Activated CD4-positive, alpha-beta T cell treated with anti-CD3 and anti-CD28 coated beads for 36 hours (primary cell): ENCODE data around the gene DUSP16. TPM values are rescaled to one million over a fixed set of nuclear protein-coding genes. Genes with fewer than 3 reads are reported as not detected.
A peak's percentile ranks its signal among the peaks of the same experiment; 100 is the strongest.

Experiments
- ATAC-seq: fragments of 200-7000 bp; cut with Tn5 transposase; one replicate; pipeline ENCODE4 v1.10.0; 2021; ENCODE audit warnings: mild to moderate bottlenecking, moderate library complexity
- CTCF ChIA-PET: fragments of 350-600 bp; sonication (Branson Sonifier 250); formaldehyde crosslinking; loops from one replicate; lab custom pipeline; 2021; ENCODE audit warnings: antibody characterized with exemption; lab: Charles Lee
- POLR2A ChIA-PET: fragments of 350-600 bp; sonication (Branson Sonifier 250); formaldehyde crosslinking; loops from one replicate; lab custom pipeline; 2021; ENCODE audit warnings: antibody characterized with exemption, inconsistent platforms; lab: Charles Lee
- DNase-seq: peaks from one replicate; pipeline ENCODE4 v3.0.0-alpha.2; 2020
- H3K27ac Mint-ChIP-seq: one replicate; pipeline ENCODE4 v1.8.0; 2021; ENCODE audit warnings: mixed read lengths
- H3K27me3 Mint-ChIP-seq: one replicate; pipeline ENCODE4 v1.8.0; 2021; ENCODE audit warnings: mixed read lengths
- H3K36me3 Mint-ChIP-seq: one replicate; pipeline ENCODE4 v1.8.0; 2021; ENCODE audit warnings: low read depth, mixed read lengths
- H3K4me1 Mint-ChIP-seq: one replicate; pipeline ENCODE4 v1.8.0; 2021; ENCODE audit warnings: mixed read lengths
- H3K4me3 Mint-ChIP-seq: one replicate; pipeline ENCODE4 v1.8.0; 2021; ENCODE audit warnings: mild to moderate bottlenecking, moderate library complexity, mixed read lengths
- H3K9me3 Mint-ChIP-seq: one replicate; pipeline ENCODE4 v1.8.0; 2021; ENCODE audit warnings: low read depth, mixed read lengths
- intact Hi-C, 2 experiments: fragments of 100-400 bp; cut with DNase I in 1 of 2; cut with micrococcal nuclease in 1 of 2; formaldehyde crosslinking; loops; one replicate each; pipeline versions ENCODE4 v1.14.2 to v1.15.1; 2022 to 2024; cut with DNase I, micrococcal nuclease
- total RNA-seq, 2 experiments: library from RNA; stranded (reverse); gene quantifications; one replicate each; pipeline ENCODE4 v1.2.3, GENCODE V29; 2021

Gene DUSP16
- total RNA-seq, 2 experiments from 2014 or later: 39.3 to 40.4 TPM

DNA sequence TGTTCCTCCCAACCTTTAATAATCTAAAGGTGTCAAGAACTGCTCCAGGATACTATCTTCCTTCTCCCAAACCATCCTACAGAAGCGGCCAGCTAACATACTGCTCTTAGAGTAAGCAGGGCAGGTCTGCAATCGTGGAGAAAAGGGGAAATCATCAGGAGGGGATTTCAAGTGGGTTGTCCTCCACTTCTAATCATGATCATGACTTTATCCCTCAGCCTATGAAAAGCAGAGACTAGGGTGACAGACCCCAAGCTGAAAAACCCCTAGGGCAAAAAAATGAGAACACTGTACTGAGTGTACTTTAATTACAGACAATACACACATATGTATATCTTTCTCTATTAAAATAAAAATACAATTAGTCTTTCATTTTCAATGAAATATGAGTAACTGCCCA lies 13.9 kb downstream of the DUSP16 start:
- intact Hi-C loops: no loop called here
- ChIA-PET CTCF (interaction anchor here (1.1 to 1.8 kb wide), 2 partner anchors 13 to 16 kb away, joined by 4 to 7 read pairs; no protein-coding TSS in a partner anchor), POLR2A (interaction anchor here (0.7 kb wide), 1 partner anchor 10 kb away, joined by 4 read pairs; no protein-coding TSS in a partner anchor)
- DNase-seq (no peak), ATAC-seq (no peak)
- peaks cover 29% of the 10 kb centered on the region for H3K4me1 Mint-ChIP-seq
- H3K36me3 Mint-ChIP-seq: peaks cover 11% of the 10 kb centered on the region
- H3K27ac Mint-ChIP-seq: peak overlapping the region; percentile 20
- no peak overlapping the region for H3K4me3 Mint-ChIP-seq
- H3K27me3 Mint-ChIP-seq: no peaks in the 10 kb centered on the region
- H3K9me3 Mint-ChIP-seq: no peaks in the 10 kb centered on the region

GRCh38 chr12:12546314-12546772 lies 16.3 kb downstream of the DUSP16 start:
- H3K4me3 Mint-ChIP-seq: no peak overlapping the region
- H3K4me1 Mint-ChIP-seq: peaks cover 32% of the 10 kb centered on the region
- H3K27me3 Mint-ChIP-seq: no peaks in the 10 kb centered on the region
- H3K27ac Mint-ChIP-seq: no peak overlapping the region
- CTCF ChIA-PET: interaction anchor here (0.8 to 1.0 kb wide), 2 partner anchors 22 to 191 kb away, joined by 4 read pairs; no protein-coding TSS in a partner anchor
- ATAC-seq: no peak
- no peaks in the 10 kb centered on the region for H3K9me3 Mint-ChIP-seq
- H3K36me3 Mint-ChIP-seq: peaks cover 12% of the 10 kb centered on the region
- POLR2A ChIA-PET: no interaction called here
- intact Hi-C loops: no loop called here
- DNase-seq: no peak

- POLR2A ChIA-PET: no interaction called here
- Mint-ChIP-seq H3K4me1 (peaks cover 33% of the 10 kb centered on the region), H3K27ac (no peak overlapping the region), H3K27me3 (no peaks in the 10 kb centered on the region), H3K36me3 (peaks cover 15% of the 10 kb centered on the region), H3K4me3 (no peak overlapping the region), H3K9me3 (no peaks in the 10 kb centered on the region)
- no peak for DNase-seq
- intact Hi-C loops: no loop called here
- ATAC-seq: peak; percentile 49
- CTCF ChIA-PET: interaction anchor here (0.7 to 1.4 kb wide), 5 partner anchors 13 to 187 kb away, joined by 3 to 6 read pairs (median 3); partner anchors contain the start of gene BORCS5
These were observed 18.7 kb downstream of the DUSP16 start for GRCh38 chr12:12543959-12544358.

DNA sequence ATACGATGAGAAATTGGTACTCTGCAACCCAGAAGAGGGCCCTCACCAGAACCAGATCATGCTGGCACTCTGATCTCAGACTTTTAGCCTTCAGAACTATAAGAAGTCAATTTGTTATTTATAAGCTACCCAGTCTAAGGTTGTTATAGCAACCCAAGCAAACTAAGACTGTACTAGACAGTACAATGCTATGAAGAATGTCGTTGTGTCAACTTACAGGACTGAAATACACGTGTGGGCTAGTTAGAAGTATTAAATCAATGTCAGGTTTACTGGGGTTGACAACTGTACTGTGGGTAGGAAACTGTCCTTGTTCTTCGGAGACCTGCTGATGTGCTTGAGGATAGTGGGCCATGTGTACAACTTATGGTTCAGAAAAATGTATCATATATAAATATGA lies 19.7 kb downstream of the DUSP16 start:
- Mint-ChIP-seq H3K27me3 (no peaks in the 10 kb centered on the region), H3K27ac (no peak overlapping the region), H3K4me1 (peaks cover 26% of the 10 kb centered on the region), H3K4me3 (no peak overlapping the region), H3K9me3 (no peaks in the 10 kb centered on the region), H3K36me3 (peaks cover 15% of the 10 kb centered on the region)
- POLR2A ChIA-PET: no interaction called here
- DNase-seq (no peak), ATAC-seq (no peak)
- intact Hi-C loops: no loop called here
- CTCF ChIA-PET: interaction anchor here (0.8 to 1.4 kb wide), 2 partner anchors 12 to 166 kb away, joined by 3 read pairs; no protein-coding TSS in a partner anchor

DNA sequence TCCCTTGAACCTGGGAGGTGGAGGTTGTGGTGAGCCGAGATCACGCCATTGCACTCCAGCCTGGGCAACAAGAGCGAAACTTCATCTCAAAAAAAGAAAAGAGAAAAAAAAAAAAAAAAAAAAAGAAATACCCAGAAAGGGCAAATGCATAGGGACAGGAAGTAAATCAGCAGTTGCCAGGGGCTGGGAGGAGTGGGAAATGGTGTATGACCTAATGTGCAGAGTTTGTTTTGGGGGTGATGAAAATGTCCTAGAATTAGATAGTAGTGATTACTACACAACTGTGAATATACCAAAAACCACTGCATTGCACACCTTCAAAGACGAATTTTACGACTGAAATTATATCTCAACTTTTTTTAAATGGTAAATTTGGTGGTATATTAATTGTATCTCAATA lies 20.4 kb downstream of the DUSP16 start:
- Mint-ChIP-seq H3K9me3 (no peaks in the 10 kb centered on the region), H3K27ac (no peak overlapping the region), H3K4me1 (peaks cover 20% of the 10 kb centered on the region), H3K27me3 (no peaks in the 10 kb centered on the region), H3K4me3 (no peak overlapping the region), H3K36me3 (peaks cover 15% of the 10 kb centered on the region)
- ChIA-PET POLR2A (interaction anchor here (0.6 kb wide), 1 partner anchor 21 kb away, joined by 3 read pairs; no protein-coding TSS in a partner anchor), CTCF (no interaction called here)
- intact Hi-C loops: no loop called here
- no peak for DNase-seq
- ATAC-seq: no peak

GRCh38 chr12:12541782-12542181 lies 20.9 kb downstream of the DUSP16 start:
- H3K36me3 Mint-ChIP-seq: peaks cover 15% of the 10 kb centered on the region

GRCh38 chr12:12540261-12541013 lies 22.2 kb downstream of the DUSP16 start:
- intact Hi-C loops: no loop called here
- no peak overlapping the region for H3K4me3 Mint-ChIP-seq
- no peaks in the 10 kb centered on the region for H3K27me3 Mint-ChIP-seq
- peaks cover 15% of the 10 kb centered on the region for H3K36me3 Mint-ChIP-seq
- no peak for DNase-seq
- no peaks in the 10 kb centered on the region for H3K9me3 Mint-ChIP-seq
- peaks cover 24% of the 10 kb centered on the region for H3K4me1 Mint-ChIP-seq
- ATAC-seq: no peak
- POLR2A ChIA-PET: no interaction called here
- CTCF ChIA-PET: interaction anchor here (1.2 kb wide), 1 partner anchor 17 kb away, joined by 4 read pairs; no protein-coding TSS in a partner anchor
- H3K27ac Mint-ChIP-seq: peak overlapping the region; percentile 61

More at GRCh38 chr12:12541782-12542181, 20.9 kb downstream of the DUSP16 start:
- no peak overlapping the region for H3K27ac Mint-ChIP-seq
- ATAC-seq (no peak), DNase-seq (no peak)
- no peak overlapping the region for H3K4me3 Mint-ChIP-seq
- ChIA-PET CTCF (no interaction called here), POLR2A (interaction anchor here (0.6 kb wide), 1 partner anchor 22 kb away, joined by 3 read pairs; no protein-coding TSS in a partner anchor)
- no peaks in the 10 kb centered on the region for H3K27me3 Mint-ChIP-seq
- peaks cover 20% of the 10 kb centered on the region for H3K4me1 Mint-ChIP-seq
- H3K9me3 Mint-ChIP-seq: no peaks in the 10 kb centered on the region
- intact Hi-C loops: no loop called here

- CTCF ChIA-PET: interaction anchor here (0.7 to 1.2 kb wide), 3 partner anchors 16 to 151 kb away, joined by 3 to 4 read pairs (median 3); no protein-coding TSS in a partner anchor
- Mint-ChIP-seq H3K4me1 (peaks cover 32% of the 10 kb centered on the region), H3K27ac (no peak overlapping the region), H3K36me3 (peaks cover 15% of the 10 kb centered on the region), H3K27me3 (no peaks in the 10 kb centered on the region), H3K4me3 (no peak overlapping the region), H3K9me3 (no peaks in the 10 kb centered on the region)
- no peak for DNase-seq
- POLR2A ChIA-PET: no interaction called here
- intact Hi-C loops: no loop called here
- ATAC-seq: no peak
These were observed 23.4 kb downstream of the DUSP16 start for GRCh38 chr12:12539028-12539810.

GRCh38 chr12:12538535-12538934 lies 24.1 kb downstream of the DUSP16 start:
- Mint-ChIP-seq H3K4me1 (peaks cover 35% of the 10 kb centered on the region), H3K9me3 (no peaks in the 10 kb centered on the region), H3K36me3 (peaks cover 15% of the 10 kb centered on the region), H3K27ac (no peak overlapping the region), H3K4me3 (no peak overlapping the region), H3K27me3 (no peaks in the 10 kb centered on the region)
- DNase-seq (no peak), ATAC-seq (no peak)
- intact Hi-C loops: no loop called here
- CTCF ChIA-PET: interaction anchor here (0.7 to 0.8 kb wide), 2 partner anchors 19 to 152 kb away, joined by 3 read pairs; no protein-coding TSS in a partner anchor
- POLR2A ChIA-PET: interaction anchor here (0.6 kb wide), 1 partner anchor 11 kb away, joined by 4 read pairs; no protein-coding TSS in a partner anchor

GRCh38 chr12:12537421-12537820 lies 25.2 kb downstream of the DUSP16 start:
- Mint-ChIP-seq H3K4me1 (peaks cover 38% of the 10 kb centered on the region), H3K9me3 (no peaks in the 10 kb centered on the region), H3K4me3 (no peak overlapping the region), H3K27ac (no peak overlapping the region), H3K36me3 (peaks cover 15% of the 10 kb centered on the region), H3K27me3 (no peaks in the 10 kb centered on the region)
- no peak for ATAC-seq
- intact Hi-C loops: loop anchor here in 1 of 2 experiments (2.0 kb wide), 1 partner anchor 45 kb away; no protein-coding TSS in a partner anchor
- ChIA-PET CTCF (interaction anchor here (0.6 to 1.2 kb wide), 2 partner anchors 21 to 118 kb away, joined by 3 read pairs; no protein-coding TSS in a partner anchor), POLR2A (no interaction called here)
- DNase-seq: no peak

GRCh38 chr12:12534975-12535374 lies 27.7 kb downstream of the DUSP16 start:
- no peak for ATAC-seq
- DNase-seq: no peak
- H3K4me3 Mint-ChIP-seq: no peak overlapping the region
- ChIA-PET CTCF (interaction anchor here (0.7 to 1.2 kb wide), 5 partner anchors 11 to 177 kb away, joined by 3 to 4 read pairs (median 3); no protein-coding TSS in a partner anchor), POLR2A (no interaction called here)
- H3K9me3 Mint-ChIP-seq: no peaks in the 10 kb centered on the region
- no peaks in the 10 kb centered on the region for H3K27me3 Mint-ChIP-seq
- peaks cover 31% of the 10 kb centered on the region for H3K4me1 Mint-ChIP-seq
- intact Hi-C loops: no loop called here
- peaks cover 12% of the 10 kb centered on the region for H3K36me3 Mint-ChIP-seq
- H3K27ac Mint-ChIP-seq: peak overlapping the region; percentile 47
